ENCODE measurements around the gene TMEM108. TPM values are rescaled to one million over a fixed set of nuclear protein-coding genes. Genes with fewer than 3 reads are reported as not detected.

The TMEM108 gene
- total RNA-seq, 1 experiment from 2014 or later, result not detected

- ChIA-PET POLR2A (no interaction called here), RAD21 (ENCODE audit: low non-redundant PET in 1 of 2, low total read pairs in 2 of 2, uncharacterized antibody in 2 of 2, unreplicated experiment in 2 of 2) (no interaction called here), CTCF (interaction anchor here (0.5 kb wide), 1 partner anchor 152 kb away, joined by 4 read pairs; no protein-coding TSS in a partner anchor)
- no peaks in the 10 kb centered on the region for H3K79me2 ChIP-seq (ENCODE audit: insufficient read depth, low read length)
- DNase-seq (ENCODE audit: low read depth, low spot score), result no peak
- H3K9me2 ChIP-seq (ENCODE audit: insufficient read depth), result no peaks in the 10 kb centered on the region
- TF ChIP-seq ELF1 (IDR thresholded peaks at IDR 0.05; ENCODE audit: borderline replicate concordance, low read depth) (no peak), ZNF274 (IDR thresholded peaks at IDR 0.05; ENCODE audit: low read depth, low read length) (no peak), EZH2 (IDR thresholded peaks at IDR 0.05) (no peak), SP1 (IDR thresholded peaks at IDR 0.05; ENCODE audit: low read depth) (no peak), CTCF (IDR thresholded peaks at IDR 0.05 in 2 of 3, conservative IDR thresholded peaks at IDR 0.05 in 1 of 3; ENCODE audit: borderline replicate concordance in 1 of 3, insufficient read depth in 1 of 3, low read depth in 2 of 3, low read length in 2 of 3) (no peak), TCF7L2 (IDR thresholded peaks at IDR 0.05; ENCODE audit: borderline replicate concordance, extremely low read depth, insufficient read depth, insufficient read length) (no peak), RAD21 (IDR thresholded peaks at IDR 0.05; ENCODE audit: low read depth) (no peak), EGR1 (IDR thresholded peaks at IDR 0.05; ENCODE audit: low read depth) (no peak), EZH2phosphoT487 (IDR thresholded peaks at IDR 0.05; ENCODE audit: borderline replicate concordance) (no peak), JUND (IDR thresholded peaks at IDR 0.05) (no peak), YY1 (IDR thresholded peaks at IDR 0.05; ENCODE audit: extremely low read depth, insufficient replicate concordance, low read depth, low read length) (no peak), ZFX (IDR thresholded peaks at IDR 0.05) (no peak), MAX (IDR thresholded peaks at IDR 0.05) (no peak)
- H3K4me2 ChIP-seq (ENCODE audit: low read length), result no peak overlapping the region
- H3K27me3 ChIP-seq (ENCODE audit: insufficient read depth, low read length), result peaks cover 41% of the 10 kb centered on the region
- no TSS peak for BruUV-seq (replicated peaks)
- no peaks in the 10 kb centered on the region for H3K36me3 ChIP-seq (ENCODE audit: control insufficient read depth in 1 of 2, insufficient read depth in 2 of 2, low read length in 2 of 2)
- H3K27ac ChIP-seq (ENCODE audit: low read depth, low read length), result no peak overlapping the region
- intact Hi-C loops (cut with micrococcal nuclease), result no loop called here
- H3K9ac ChIP-seq (ENCODE audit: low read length), result no peak overlapping the region
- H3K4me3 ChIP-seq (replicated peaks in 1 of 2; ENCODE audit: low read depth in 1 of 2, low read length in 2 of 2), result no peak overlapping the region
- H4K20me1 ChIP-seq (ENCODE audit: insufficient read depth), result no peaks in the 10 kb centered on the region
- no peaks in the 10 kb centered on the region for H3K4me1 ChIP-seq (ENCODE audit: control insufficient read depth in 1 of 2, insufficient read depth in 2 of 2, low read length in 2 of 2)
- no peaks in the 10 kb centered on the region for H3K9me3 ChIP-seq (ENCODE audit: control insufficient read depth in 1 of 2, insufficient read depth in 1 of 2, low read depth in 1 of 2, low read length in 2 of 2)
- ATAC-seq, result no peak
- no peak overlapping the region for H2AFZ ChIP-seq (ENCODE audit: low read depth, low read length, poor library complexity, severe bottlenecking)
Observed at GRCh38 chr3:133271539-133271938, 233.3 kb downstream of the TMEM108 start.
